Cortex of kidney (tissue), 1 donor: ENCODE data around the gene KIF19.

Source experiments
- DNase-seq: peaks from one replicate; lab custom pipeline; 2025; lab: John Stamatoyannopoulos, UW

KIF19 gene

GRCh38 chr17:74362810-74363498, 36.9 kb downstream of the KIF19 start:
- DNase-seq, result no peak

DNA sequence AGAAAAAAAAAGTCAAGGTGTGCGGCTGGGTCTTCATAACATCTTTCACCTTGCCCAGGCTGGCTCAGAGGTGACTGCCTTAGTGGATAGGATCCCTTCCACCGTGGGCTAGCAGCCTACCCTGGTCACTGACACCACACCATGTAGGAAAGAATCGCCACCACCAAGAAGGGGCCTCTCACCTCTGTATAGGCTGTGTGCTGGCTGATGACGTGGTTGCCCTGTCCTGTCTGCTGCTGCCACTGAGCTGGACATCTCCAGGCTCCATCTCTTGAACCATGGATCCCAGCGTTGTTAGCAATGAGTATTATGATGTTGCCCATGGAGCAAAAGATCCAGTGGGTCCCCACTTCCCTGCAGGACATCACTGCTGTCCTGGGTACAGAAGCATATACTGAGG, 41.2 kb downstream of the KIF19 start, which contains the start of gene GPR142:
GPR142 (plus strand) TSS at position 301 of the 400 bp plus-strand sequence. CDS start 2,035 bp downstream, outside the sequence.
- DNase-seq, result no peak

GRCh38 chr17:74368341-74369081, 42.5 kb downstream of the KIF19 start:
- DNase-seq, result no peak

DNA sequence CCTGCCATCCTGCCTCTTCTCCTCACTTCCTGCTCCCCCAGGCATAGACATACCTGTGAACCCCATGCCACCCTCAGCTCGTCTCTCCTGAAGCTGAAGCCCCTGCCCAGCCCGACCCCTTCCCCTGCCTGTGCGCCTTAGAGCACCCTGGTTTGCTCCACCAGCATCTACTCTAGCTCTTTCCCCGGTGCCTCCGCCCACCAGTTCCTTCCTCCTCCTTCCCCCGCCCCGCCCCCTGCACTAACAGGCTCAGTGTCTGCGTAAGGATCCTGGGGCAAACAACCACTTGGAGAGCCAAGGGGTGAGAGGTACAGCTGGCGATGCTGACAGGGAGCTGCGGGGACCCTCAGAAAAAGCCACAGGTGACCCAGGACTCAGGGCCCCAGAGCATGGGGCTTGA, 43.2 kb downstream of the KIF19 start:
- no peak for DNase-seq

DNA sequence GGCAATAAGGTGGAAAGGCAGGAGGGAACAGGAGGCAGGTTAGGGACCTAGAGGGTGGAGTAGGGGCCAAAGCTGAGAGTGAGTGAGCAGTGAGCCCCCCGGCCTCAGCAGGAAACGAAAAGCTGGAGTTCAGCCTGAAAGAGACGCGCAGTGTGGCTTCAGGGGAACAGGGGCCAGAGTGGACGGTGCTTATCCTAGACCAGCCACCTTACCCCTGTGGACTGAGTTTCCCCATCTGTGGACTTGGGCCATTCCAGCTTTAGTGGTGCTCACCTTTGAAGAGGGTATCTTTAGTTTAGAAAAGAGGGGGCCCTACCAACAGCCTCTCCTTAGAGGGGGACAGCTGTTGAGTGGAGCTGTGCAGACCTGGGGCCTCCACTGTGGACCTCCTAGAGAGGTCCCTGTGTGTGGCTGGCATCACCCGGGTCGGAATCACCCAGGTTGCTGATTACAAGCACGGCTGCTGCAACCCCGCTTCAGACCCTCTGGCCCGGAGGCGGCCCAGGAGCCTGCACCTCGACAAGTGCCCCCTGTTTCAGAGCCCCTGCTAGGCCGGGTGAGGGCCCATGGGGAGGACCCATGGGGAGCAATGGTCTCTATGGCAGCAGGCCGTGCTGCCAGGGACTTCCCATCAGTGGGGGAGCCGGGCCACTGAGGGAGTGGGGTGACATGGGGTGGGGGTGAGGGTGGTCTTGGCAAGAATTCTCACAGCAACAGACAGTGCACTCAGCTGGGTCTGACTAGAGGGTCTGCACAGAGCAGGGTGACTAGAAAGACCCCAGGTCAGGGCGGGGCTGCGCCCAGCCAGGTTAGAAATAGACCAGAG, 43.9 kb downstream of the KIF19 start:
- DNase-seq, result no peak

DNA sequence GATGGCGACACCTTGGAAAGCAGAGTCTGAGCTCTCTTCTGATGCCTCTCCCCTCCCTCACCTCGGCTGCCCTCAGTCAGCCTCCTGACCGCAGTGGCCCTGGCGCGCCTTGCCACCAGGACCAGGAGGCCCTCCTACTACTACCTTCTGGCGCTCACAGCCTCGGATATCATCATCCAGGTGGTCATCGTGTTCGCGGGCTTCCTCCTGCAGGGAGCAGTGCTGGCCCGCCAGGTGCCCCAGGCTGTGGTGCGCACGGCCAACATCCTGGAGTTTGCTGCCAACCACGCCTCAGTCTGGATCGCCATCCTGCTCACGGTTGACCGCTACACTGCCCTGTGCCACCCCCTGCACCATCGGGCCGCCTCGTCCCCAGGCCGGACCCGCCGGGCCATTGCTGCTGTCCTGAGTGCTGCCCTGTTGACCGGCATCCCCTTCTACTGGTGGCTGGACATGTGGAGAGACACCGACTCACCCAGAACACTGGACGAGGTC, 45.7 kb downstream of the KIF19 start:
- no peak for DNase-seq

DNA sequence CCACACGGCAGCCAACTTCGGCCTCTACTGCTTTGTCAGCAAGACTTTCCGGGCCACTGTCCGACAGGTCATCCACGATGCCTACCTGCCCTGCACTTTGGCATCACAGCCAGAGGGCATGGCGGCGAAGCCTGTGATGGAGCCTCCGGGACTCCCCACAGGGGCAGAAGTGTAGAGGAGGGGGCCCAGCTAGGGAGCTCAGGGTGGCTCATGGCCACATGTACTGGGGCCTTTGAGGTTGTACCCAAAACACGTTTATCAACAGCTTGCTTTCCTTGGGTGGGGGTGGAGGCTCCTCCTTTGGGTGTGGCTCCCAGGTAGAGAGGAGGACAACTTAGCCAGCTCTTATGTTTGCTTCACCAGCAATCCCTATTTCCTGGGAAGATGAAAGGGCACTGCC, 46.4 kb downstream of the KIF19 start:
- DNase-seq, result no peak

DNA sequence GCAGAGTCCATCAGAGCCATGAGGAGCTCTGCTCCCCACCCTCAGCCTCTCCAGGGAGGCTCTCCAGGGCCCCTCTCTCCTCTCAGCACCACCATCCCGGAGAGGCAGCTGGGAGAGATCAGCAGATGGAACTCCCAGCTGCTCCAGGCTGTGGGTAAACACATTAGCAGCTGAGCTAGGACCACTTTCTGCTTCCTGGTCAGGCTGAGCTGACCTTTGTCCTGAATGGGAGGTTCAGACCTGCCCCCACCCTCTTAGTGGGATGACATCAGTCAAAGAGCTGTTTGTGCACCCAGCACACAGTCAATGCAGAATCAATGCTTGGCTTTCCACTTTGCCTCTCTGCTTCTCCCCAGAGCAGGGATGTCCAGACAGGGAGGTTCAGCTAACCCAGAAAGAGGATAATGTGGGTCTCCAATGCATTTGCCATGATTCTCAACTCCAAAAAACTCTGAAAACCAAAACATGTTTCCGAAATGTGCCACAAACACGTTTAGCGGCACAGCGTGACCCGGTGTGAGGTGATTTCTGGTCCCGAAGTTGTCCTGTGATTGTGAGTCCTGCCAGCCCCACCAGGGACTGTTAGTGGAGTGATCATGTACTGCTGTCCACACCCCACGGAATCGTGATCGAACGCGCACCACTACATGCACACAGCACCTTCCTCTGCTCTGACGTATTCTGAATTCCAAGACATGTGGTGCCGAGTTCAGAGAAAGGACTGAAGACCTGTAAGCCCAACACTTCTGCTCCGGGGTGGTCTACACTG, 48.0 kb downstream of the KIF19 start:
- DNase-seq, result no peak

DNA sequence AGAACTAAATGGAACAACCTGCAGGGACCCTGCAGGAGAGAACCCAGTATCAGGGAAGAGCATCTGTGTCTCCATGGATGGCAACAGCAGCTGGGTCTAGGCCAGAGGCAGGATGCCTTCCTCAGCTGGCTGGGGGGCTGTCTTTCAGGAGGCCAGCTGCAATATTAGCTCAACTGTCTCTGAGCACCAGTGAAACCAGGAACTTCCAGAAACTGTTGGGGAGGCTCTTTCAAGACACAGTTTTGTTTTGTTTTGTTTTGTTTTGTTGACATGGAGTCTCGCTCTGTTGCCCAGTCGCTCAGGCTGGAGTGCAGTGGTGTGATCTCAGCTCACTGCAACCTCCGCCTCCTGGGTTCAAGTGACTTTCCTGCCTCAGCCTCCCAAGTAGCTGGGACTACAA, 48.8 kb downstream of the KIF19 start:
- no peak for DNase-seq

DNA sequence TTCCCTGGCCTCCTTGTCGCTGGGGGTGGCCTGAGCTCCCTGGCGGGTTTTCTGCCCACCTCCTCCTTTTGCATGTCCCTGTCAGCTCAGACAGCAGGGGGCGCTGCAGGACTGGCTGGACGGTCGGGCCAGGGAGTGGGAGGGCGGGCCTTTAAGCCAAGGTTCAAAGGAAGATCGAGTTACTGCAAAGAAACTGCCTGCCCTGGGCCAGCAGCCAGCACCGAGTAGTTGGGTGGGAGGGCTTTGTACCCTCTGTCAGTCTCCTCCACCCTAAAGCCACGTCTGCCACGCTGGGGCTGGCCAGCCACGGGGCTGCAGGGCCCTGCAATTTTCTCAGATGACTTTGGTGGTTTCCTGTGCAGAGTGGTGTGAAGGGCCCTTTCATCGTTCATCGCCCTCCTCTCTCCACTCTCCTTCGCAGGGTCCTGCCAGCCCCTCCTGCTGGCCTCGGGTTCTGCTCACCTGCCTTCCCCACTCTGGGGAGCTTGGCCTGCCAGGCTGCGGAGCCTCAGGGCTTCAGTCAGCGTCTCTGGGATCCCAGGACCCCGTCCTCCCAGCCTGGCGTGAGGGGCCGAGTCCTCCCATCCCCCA, 53.6 kb downstream of the KIF19 start:
- DNase-seq, result no peak

DNA sequence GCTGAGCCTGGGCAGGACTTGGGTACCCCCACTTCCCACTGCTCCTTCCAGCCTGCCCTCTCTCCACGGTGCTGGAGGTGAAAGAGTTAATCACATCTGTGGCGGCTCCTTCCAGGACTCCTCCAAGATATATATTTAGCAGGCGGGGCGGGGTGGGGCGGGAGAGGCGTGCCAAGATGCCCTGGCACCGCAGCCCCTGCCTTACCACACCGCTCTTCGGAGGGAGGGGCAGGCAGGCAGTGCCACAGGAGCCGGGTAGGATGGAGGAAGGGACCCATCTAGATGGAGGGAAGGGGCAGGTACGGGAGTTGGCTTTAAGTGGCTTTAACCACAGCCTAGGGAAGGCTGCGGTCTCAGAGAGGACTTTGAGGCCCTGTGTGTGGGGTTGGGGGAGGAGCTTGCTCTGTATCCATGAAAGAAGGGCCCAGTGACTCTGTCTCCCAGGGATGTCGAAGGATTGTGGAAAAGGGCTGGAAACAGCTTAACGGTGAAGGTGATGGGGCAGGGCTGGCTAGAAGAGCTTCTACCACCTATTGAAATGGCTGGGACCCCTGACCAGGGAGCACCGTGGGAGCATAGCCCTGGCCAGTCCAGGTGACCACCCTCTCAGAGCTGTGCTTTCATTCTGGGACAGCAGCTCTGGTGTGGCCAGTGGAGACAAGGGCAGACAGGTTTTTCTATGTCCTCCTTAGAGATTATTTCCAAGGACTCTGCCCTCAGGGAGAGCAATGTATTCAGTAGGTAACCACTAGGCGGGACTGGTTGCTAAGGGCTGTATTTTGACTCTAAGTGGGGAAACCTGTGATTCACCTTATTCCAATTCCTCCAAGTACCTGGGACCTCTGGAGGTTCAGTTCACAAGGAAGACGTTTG, 54.3 kb downstream of the KIF19 start:
- DNase-seq, result no peak

- DNase-seq, result no peak
Measured at GRCh38 chr17:74380959-74381808, 55.2 kb downstream of the KIF19 start.

DNA sequence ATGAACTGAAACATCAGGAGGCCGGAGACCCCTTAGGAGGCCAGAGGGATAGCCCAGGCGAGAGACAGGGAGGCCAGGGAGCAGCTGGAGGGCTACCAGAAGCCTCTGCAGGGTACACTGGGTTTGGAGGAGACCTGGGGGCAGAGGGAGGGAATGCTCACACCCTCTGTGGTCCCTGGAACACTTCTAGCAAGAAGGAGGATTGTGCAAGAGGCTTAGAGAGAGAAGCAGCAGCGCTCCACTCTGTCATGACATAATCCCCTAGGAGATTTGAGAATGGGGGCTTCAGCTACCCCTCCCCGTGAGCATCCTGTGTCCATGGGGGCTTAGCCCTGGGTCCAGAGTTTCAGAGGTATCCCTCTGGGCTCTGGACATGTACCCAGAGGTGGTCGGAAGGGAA, 57.1 kb downstream of the KIF19 start:
- no peak for DNase-seq

DNA sequence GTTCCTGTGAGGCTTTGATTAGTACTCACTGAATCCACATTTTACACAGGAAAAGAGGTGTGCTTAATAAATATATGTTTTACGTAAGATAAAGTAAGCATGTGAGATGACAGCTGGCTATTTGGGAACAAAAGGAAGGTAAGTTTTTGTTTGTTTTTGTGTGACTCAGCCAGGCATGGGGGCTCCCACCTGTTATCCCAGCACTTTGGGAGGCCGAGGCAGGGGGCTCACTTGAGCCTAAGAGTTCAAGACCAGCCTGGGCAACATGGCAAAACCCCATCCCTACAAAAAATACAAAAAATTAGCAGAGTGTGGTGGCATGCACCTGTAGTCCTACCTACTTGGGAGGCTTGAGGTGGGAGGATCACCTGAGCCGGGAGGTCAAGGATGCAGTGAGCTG, 59.2 kb downstream of the KIF19 start:
- no peak for DNase-seq

GRCh38 chr17:74386386-74386785, 60.4 kb downstream of the KIF19 start:
- DNase-seq, result no peak

GRCh38 chr17:74387365-74388218, 61.6 kb downstream of the KIF19 start:
- DNase-seq, result no peak

DNA sequence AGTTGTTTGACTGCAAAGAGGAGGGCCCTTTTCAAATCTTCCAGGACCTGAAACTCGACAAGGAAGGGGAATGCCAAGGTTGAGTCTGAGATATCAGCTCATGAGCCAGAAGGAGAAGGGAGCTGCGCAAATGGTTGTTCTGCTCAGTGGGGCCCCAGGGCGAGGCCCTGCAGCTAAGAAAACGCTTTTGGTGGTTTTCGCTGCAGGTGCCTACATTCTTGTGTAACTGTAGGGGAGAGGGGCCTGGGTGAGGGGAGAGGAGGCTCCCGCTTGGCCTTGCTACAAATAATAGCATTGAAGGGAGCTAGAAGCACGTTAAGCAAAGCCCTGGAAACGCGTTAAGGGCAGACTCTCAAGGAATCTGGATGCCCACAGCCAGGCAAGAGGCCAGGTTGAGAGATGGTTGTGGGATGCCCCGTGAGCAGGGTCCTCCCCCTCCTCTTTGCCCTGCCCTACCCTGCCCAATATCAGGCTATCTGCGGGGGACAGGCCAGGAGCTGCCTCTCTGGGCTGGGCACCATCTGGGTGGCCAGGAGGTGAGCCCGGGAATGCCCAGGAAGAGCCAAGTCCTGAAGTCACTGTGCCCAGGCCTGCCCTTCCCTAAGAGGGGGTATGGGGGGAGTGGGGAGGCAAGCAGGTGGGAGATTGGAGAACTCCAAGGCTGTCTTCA, 63.2 kb downstream of the KIF19 start:
- DNase-seq, result no peak
